WI38 (cell line): ENCODE measurements around the gene MAPK6.

Experiments
- H3K4me3 ChIP-seq: 2 replicates; pipeline ENCODE4 v1.5.1; 2011; ENCODE audit warnings: low read depth, mild to moderate bottlenecking, control low read depth, low read length
- TF ChIP-seq, protein P1 (sequence below): IDR thresholded peaks from 2 replicates; pipeline ENCODE4 v1.5.1; 2012; ENCODE audit warnings: low read depth, mild to moderate bottlenecking, control low read depth, low read length

MAPK6 gene

DNA sequence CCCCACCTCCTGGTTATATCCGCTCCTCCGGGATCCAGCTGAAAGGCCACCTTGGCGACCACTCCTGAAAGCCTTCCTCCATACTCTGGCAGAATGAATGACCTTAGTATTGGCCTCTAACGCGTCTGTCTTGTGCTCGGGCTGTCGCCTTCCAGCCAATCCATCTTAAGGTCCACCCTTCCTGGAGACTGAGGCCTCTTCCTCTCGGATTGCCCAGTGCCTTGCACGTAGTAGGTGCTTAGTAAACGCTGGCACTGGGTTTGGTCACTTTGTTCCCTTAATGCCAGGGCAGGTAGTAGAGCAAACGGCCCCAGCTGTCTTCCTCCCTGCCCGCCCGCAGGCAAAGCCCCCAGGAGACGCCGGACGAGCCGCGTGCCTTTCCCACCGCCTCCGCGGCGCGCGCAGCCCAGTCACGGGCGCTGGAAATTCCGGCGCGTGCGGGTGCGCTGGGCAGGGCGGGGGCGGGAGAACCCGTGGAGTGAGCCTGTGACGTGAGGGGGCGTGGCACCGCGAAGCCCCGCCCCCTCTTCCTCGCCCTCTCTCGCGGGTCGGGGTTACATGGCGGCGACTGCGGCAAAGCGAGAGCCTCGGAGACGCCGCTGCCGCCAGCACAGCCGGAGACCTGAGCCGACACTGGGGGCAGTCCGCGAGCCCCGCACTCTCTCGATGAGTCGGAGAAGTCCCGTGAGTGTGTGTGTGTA is at the start of gene MAPK6:
Gene MAPK6 (plus strand): TSS at position 527 of the 701 bp plus-strand sequence. CDS start 27,242 bp downstream, outside the sequence.
- TF ChIP-seq, protein P1, sequence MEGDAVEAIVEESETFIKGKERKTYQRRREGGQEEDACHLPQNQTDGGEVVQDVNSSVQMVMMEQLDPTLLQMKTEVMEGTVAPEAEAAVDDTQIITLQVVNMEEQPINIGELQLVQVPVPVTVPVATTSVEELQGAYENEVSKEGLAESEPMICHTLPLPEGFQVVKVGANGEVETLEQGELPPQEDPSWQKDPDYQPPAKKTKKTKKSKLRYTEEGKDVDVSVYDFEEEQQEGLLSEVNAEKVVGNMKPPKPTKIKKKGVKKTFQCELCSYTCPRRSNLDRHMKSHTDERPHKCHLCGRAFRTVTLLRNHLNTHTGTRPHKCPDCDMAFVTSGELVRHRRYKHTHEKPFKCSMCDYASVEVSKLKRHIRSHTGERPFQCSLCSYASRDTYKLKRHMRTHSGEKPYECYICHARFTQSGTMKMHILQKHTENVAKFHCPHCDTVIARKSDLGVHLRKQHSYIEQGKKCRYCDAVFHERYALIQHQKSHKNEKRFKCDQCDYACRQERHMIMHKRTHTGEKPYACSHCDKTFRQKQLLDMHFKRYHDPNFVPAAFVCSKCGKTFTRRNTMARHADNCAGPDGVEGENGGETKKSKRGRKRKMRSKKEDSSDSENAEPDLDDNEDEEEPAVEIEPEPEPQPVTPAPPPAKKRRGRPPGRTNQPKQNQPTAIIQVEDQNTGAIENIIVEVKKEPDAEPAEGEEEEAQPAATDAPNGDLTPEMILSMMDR, result no peak
- H3K4me3 ChIP-seq, result peak within 1 kb of the TSS; percentile 82

DNA sequence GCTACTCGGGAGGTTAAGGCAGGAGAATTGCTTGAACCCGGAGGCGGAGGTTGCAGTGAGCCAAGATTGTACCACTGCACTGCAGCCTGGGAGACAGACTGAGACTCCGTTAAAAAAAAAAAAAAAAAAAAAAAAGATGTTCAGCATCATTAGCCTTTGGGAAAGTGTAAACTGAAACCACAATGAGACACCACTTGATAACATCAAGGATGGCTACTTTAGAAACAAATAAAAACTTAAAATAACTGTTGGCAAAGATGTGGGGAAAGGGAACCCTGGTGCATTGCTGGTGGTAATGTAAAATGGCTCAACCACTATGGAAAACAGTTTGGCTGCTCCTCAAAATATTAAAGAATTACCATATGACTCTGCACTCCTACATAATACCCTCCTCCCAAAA is 49.3 kb upstream of the MAPK6 start:
- TF ChIP-seq, protein P1, result no peak
- peak overlapping the region; percentile 93 for H3K4me3 ChIP-seq

DNA sequence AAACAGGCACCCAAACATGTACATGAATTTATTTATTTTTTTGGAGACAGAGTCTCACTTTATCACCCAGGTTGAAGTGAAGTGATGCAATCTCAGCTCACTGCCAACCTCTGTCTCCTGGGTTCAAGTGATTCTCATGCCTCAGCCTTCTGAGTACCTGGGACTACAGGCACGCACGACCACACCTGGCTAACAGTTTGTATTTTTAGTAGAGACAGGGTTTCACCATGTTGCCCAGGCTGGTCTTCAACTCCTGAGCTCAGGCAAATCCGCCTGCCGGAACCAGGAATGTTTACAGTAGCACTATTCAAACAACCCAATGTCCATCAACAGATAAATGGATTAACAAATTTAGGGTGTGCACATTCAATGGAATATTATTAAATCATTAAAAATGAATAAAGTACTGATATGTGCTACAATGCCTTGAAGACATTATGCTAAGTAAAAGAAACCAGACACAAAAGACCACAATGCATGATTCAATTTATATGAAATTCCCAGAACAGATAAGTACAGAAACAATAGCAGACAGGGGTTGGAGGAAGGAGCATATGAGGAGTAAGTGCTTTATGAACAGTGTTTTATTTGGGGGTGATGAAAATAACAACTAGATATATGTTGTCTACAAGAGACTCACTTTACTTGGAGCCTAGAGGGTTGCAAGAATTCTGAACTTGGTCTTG is 48.7 kb upstream of the MAPK6 start:
- H3K4me3 ChIP-seq, result peak overlapping the region; percentile 93
- TF ChIP-seq, protein P1, result no peak

DNA sequence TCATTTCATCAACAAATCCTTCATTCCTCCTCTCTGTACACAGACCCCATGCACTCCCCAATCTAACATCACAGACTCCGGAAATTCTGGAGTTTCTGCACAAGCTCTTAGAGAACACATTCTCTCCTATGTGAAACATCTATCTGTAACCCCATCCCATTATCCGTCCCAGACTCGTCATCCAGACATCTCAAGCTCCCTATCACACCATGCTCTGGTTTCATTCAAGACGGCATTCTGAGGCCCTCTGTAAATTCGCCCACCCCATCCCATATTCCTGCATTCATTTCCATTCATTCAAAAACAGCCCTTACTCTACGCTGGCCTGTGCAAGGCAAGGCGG is 48.0 kb upstream of the MAPK6 start:
- TF ChIP-seq, protein P1, result no peak
- H3K4me3 ChIP-seq, result peak overlapping the region; percentile 93

DNA sequence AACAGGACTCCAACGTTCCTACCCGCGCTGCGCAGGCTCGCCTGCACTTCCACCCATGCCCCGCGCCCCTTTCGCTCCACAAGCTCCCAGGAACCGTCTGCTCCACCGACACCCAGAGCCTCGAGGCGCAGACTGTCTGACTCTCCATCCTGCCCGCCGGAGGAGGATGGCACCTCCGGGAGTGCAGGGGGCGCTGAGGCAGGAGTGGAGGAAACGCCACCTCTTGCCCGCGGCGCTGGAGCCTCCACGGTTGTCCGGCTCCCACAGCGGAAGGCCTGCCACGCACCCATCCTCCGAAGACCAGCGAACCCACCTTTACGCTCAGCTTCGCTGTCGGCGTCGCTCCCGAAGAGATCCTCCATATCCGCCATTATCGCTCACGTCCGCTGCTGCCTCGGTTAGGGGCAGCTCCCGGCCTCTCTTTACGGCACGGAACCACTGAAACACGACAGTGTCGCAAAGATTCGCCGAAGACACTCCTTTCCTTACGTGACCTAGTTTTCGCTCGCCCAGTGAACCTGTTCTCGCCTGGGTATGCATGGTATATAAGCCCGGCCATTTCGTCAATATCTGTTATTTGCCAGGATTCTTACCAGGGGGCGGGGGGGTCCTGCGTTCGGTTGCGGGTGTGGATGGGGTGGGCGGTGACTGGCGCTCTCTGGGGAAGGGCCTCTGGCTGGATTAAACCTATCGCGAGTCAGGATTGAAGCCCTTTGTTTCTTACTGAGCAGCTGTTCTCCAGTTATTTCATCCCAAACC is 47.5 kb upstream of the MAPK6 start, which contains the start of gene LEO1:
Gene LEO1 (minus strand): TSS at position 404 of the 759 bp plus-strand sequence. CDS start 33 bp downstream, at position 371.
- H3K4me3 ChIP-seq, result peak within 1 kb of the TSS; percentile 93
- TF ChIP-seq, protein P1, result peak; percentile 34; the same call in 1 of the 2 replicates

DNA sequence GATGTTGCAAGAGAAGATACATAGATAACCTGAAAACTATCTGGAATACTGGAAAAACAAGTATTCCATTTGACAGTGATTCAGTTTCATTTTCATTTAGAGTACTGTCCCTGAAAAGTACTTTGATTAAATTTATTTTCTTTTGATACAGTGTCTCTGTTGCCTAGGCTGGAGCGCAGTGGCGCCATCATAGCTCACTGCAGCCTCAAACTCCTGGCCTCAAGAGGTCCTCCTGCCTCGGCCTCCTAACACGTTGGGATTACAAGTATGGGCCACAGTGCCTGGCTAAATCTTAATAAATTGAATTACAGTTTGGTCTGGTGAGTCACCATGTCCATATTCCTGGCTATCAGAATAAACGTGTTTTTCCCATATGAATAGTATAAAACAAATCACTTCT is 45.8 kb upstream of the MAPK6 start:
- TF ChIP-seq, protein P1, result no peak
- no peak overlapping the region for H3K4me3 ChIP-seq
